ENCODE results near the gene EIF2D.

EIF2D gene

GRCh38 chr1:206555473-206555935 is 56.8 kb downstream of the EIF2D start:
- ATAC-seq, result no peak
- no peaks in the 10 kb centered on the region for H3K9me3 Mint-ChIP-seq
- peaks cover 68% of the 10 kb centered on the region for H3K4me1 Mint-ChIP-seq
- H3K4me3 Mint-ChIP-seq, result peak overlapping the region; percentile 88 to 93
- peak overlapping the region; percentile 86 to 99 for H3K27ac Mint-ChIP-seq
- DNase-seq, result no peak
- no peaks in the 10 kb centered on the region for H3K27me3 Mint-ChIP-seq

GRCh38 chr1:206554701-206555472 is 57.4 kb downstream of the EIF2D start:
- Mint-ChIP-seq H3K4me3 (peak overlapping the region; percentile 88 to 93), H3K9me3 (no peaks in the 10 kb centered on the region), H3K27ac (peak overlapping the region; percentile 86 to 99), H3K27me3 (no peaks in the 10 kb centered on the region), H3K4me1 (peaks cover 66% of the 10 kb centered on the region)
- no peak for ATAC-seq
- no peak for DNase-seq

- H3K9me3 Mint-ChIP-seq, result no peaks in the 10 kb centered on the region
- H3K27ac Mint-ChIP-seq, result no peak overlapping the region
- peaks cover 63% of the 10 kb centered on the region for H3K4me1 Mint-ChIP-seq
Observed at GRCh38 chr1:206554211-206554610, 58.1 kb downstream of the EIF2D start.

GRCh38 chr1:206551986-206552326 is 60.3 kb downstream of the EIF2D start:
- H3K9me3 Mint-ChIP-seq, result no peaks in the 10 kb centered on the region
- H3K27ac Mint-ChIP-seq, result peak overlapping the region; percentile 13 to 95
- no peaks in the 10 kb centered on the region for H3K27me3 Mint-ChIP-seq
- peaks cover 75% of the 10 kb centered on the region for H3K4me1 Mint-ChIP-seq
- H3K4me3 Mint-ChIP-seq, result peak overlapping the region; percentile 83 to 93
- peak; percentile 91 for ATAC-seq
- peak; percentile 71 to 87 for DNase-seq

More at GRCh38 chr1:206554211-206554610, 58.1 kb downstream of the EIF2D start:
- ATAC-seq, result no peak
- H3K27me3 Mint-ChIP-seq, result no peaks in the 10 kb centered on the region
- no peak for DNase-seq
- H3K4me3 Mint-ChIP-seq, result peak overlapping the region in 1 of 2 donors; percentile 27

- H3K4me1 Mint-ChIP-seq, result peaks cover 75% of the 10 kb centered on the region
- ATAC-seq (no peak), DNase-seq (no peak)
- peak overlapping the region in 1 of 2 donors; percentile 95 for H3K27ac Mint-ChIP-seq
- no peaks in the 10 kb centered on the region for H3K9me3 Mint-ChIP-seq
- peak overlapping the region in 1 of 2 donors; percentile 16 for H3K4me3 Mint-ChIP-seq
- no peaks in the 10 kb centered on the region for H3K27me3 Mint-ChIP-seq
Observed at GRCh38 chr1:206551296-206551985, 60.8 kb downstream of the EIF2D start.

- H3K27ac Mint-ChIP-seq, result no peak overlapping the region
- no peak for DNase-seq
- H3K27me3 Mint-ChIP-seq, result no peaks in the 10 kb centered on the region
- H3K4me1 Mint-ChIP-seq, result peaks cover 75% of the 10 kb centered on the region
- H3K9me3 Mint-ChIP-seq, result no peaks in the 10 kb centered on the region
- no peak overlapping the region for H3K4me3 Mint-ChIP-seq
- no peak for ATAC-seq
Observed at GRCh38 chr1:206550446-206550845, 61.8 kb downstream of the EIF2D start.

- ATAC-seq (no peak), DNase-seq (no peak)
- H3K27me3 Mint-ChIP-seq, result no peaks in the 10 kb centered on the region
- H3K4me3 Mint-ChIP-seq, result no peak overlapping the region
- H3K27ac Mint-ChIP-seq, result no peak overlapping the region
- no peaks in the 10 kb centered on the region for H3K9me3 Mint-ChIP-seq
- H3K4me1 Mint-ChIP-seq, result peaks cover 52% of the 10 kb centered on the region
Observed at GRCh38 chr1:206547104-206547503, 65.2 kb downstream of the EIF2D start.

- DNase-seq (no peak), ATAC-seq (peak; percentile 17)
- H3K27ac Mint-ChIP-seq, result no peak overlapping the region
- H3K27me3 Mint-ChIP-seq, result no peaks in the 10 kb centered on the region
- no peak overlapping the region for H3K4me3 Mint-ChIP-seq
- peaks cover 45% of the 10 kb centered on the region for H3K4me1 Mint-ChIP-seq
- no peaks in the 10 kb centered on the region for H3K9me3 Mint-ChIP-seq
Observed at GRCh38 chr1:206545351-206545750, 66.9 kb downstream of the EIF2D start.

GRCh38 chr1:206544562-206545257 is 67.6 kb downstream of the EIF2D start:
- H3K9me3 Mint-ChIP-seq, result no peaks in the 10 kb centered on the region
- peak overlapping the region in 1 of 2 donors; percentile 91 for H3K27ac Mint-ChIP-seq
- ATAC-seq (peak; percentile 78), DNase-seq (peak; percentile 76 to 81)
- peaks cover 46% of the 10 kb centered on the region for H3K4me1 Mint-ChIP-seq
- H3K27me3 Mint-ChIP-seq, result no peaks in the 10 kb centered on the region
- no peak overlapping the region for H3K4me3 Mint-ChIP-seq
